ENCODE data around the gene CDK10. TPM values are rescaled to one million over a fixed set of nuclear protein-coding genes. Genes with fewer than 3 reads are reported as not detected.
A peak's percentile ranks its signal among the peaks of the same experiment; 100 is the strongest.

Gene CDK10
- total and polyA plus RNA-seq, 9 of the 15 experiments (the other 6 are each of a cell fraction or from before 2014, with no cell fraction given) = 2.0 to 85.1 (median 40.1) TPM

DNA sequence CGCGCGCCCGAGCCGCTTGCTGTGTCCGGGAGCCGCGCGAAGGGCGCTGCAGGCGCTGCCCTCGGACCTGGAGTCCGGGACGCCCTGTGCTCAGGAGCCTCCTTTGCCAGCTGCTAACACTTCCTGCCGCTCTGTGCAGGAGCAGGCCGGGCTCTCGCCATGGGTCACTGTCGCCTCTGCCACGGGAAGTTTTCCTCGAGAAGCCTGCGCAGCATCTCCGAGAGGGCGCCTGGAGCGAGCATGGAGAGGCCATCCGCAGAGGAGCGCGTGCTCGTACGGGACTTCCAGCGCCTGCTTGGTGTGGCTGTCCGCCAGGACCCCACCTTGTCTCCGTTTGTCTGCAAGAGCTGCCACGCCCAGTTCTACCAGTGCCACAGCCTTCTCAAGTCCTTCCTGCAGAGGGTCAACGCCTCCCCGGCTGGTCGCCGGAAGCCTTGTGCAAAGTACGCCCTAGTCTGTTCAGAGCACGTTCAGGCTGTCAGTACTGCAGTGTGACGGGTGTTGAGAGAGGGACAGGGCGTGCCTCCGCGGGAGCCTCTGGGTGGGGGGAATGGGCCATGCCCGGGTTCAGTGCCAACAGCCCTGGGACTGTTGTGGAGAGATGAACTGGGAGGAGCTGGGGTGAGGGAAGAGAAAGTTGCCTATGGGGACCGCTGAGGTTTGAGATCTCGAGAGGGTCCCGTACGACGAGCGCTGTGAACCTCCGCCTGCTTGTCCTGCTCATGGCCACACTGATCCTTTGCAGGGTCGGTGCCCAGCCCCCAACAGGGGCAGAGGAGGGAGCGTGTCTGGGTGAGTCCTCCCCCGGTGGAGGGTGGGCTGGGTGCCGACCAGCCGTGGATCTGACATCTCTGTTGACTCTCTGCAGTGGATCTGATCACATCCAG lies 36.1 kb downstream of the CDK10 start (continued):
- TF ChIP-seq OTX1 (CRISPR knock-in tag; IDR thresholded peaks at IDR 0.05) = no peak
- 0 out of 2 replicates have a peak, but pooled peaks have one; percentile 56 for TF ChIP-seq PTBP1 (IDR thresholded peaks at IDR 0.05; ENCODE audit: low read depth, low read length)
- no peak for TF ChIP-seq BRCA1 (IDR thresholded peaks at IDR 0.05)
- 0 out of 2 replicates have a peak, but pooled peaks have one; percentile 3 for TF ChIP-seq BRCA1 (CRISPR knock-in tag; IDR thresholded peaks at IDR 0.05)
- TF ChIP-seq, protein P1, sequence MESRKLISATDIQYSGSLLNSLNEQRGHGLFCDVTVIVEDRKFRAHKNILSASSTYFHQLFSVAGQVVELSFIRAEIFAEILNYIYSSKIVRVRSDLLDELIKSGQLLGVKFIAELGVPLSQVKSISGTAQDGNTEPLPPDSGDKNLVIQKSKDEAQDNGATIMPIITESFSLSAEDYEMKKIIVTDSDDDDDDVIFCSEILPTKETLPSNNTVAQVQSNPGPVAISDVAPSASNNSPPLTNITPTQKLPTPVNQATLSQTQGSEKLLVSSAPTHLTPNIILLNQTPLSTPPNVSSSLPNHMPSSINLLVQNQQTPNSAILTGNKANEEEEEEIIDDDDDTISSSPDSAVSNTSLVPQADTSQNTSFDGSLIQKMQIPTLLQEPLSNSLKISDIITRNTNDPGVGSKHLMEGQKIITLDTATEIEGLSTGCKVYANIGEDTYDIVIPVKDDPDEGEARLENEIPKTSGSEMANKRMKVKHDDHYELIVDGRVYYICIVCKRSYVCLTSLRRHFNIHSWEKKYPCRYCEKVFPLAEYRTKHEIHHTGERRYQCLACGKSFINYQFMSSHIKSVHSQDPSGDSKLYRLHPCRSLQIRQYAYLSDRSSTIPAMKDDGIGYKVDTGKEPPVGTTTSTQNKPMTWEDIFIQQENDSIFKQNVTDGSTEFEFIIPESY (CRISPR knock-in tag; IDR thresholded peaks at IDR 0.05) = 0 out of 2 replicates have a peak, but pooled peaks have one; percentile 3
- TF ChIP-seq MEIS2 (IDR thresholded peaks at IDR 0.05; ENCODE audit: partially characterized antibody) = peak; percentile 20
- TF ChIP-seq ZNF561 (CRISPR knock-in tag; conservative IDR thresholded peaks at IDR 0.05) = no peak
- no peak for TF ChIP-seq MEF2D (tag; conservative IDR thresholded peaks at IDR 0.05; ENCODE audit: low read depth)
- TF ChIP-seq ETV5 (CRISPR knock-in tag; IDR thresholded peaks at IDR 0.05; ENCODE audit: low read depth) = peak; percentile 55; the same call in 1 of the 2 replicates
- TF ChIP-seq FIP1L1 (IDR thresholded peaks at IDR 0.05; ENCODE audit: low read depth, low read length, poor library complexity, severe bottlenecking) = peak; percentile 83
- TF ChIP-seq, protein P2, sequence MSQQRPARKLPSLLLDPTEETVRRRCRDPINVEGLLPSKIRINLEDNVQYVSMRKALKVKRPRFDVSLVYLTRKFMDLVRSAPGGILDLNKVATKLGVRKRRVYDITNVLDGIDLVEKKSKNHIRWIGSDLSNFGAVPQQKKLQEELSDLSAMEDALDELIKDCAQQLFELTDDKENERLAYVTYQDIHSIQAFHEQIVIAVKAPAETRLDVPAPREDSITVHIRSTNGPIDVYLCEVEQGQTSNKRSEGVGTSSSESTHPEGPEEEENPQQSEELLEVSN (IDR thresholded peaks at IDR 0.05; ENCODE audit: borderline replicate concordance in 1 of 2, extremely low read depth in 1 of 2, insufficient read depth in 1 of 2, insufficient read length in 1 of 2, low read depth in 1 of 2, low read length in 1 of 2, poor library complexity in 1 of 2, severe bottlenecking in 1 of 2) = no peak
- TF ChIP-seq SIN3B (IDR thresholded peaks at IDR 0.05; ENCODE audit: low read depth) = no peak
- TF ChIP-seq RFX5 (IDR thresholded peaks at IDR 0.05; ENCODE audit: low read depth, low read length) = no peak
- no peak for TF ChIP-seq POLR2AphosphoS2 (IDR thresholded peaks at IDR 0.05; ENCODE audit: low read length)
- TF ChIP-seq, protein P3, sequence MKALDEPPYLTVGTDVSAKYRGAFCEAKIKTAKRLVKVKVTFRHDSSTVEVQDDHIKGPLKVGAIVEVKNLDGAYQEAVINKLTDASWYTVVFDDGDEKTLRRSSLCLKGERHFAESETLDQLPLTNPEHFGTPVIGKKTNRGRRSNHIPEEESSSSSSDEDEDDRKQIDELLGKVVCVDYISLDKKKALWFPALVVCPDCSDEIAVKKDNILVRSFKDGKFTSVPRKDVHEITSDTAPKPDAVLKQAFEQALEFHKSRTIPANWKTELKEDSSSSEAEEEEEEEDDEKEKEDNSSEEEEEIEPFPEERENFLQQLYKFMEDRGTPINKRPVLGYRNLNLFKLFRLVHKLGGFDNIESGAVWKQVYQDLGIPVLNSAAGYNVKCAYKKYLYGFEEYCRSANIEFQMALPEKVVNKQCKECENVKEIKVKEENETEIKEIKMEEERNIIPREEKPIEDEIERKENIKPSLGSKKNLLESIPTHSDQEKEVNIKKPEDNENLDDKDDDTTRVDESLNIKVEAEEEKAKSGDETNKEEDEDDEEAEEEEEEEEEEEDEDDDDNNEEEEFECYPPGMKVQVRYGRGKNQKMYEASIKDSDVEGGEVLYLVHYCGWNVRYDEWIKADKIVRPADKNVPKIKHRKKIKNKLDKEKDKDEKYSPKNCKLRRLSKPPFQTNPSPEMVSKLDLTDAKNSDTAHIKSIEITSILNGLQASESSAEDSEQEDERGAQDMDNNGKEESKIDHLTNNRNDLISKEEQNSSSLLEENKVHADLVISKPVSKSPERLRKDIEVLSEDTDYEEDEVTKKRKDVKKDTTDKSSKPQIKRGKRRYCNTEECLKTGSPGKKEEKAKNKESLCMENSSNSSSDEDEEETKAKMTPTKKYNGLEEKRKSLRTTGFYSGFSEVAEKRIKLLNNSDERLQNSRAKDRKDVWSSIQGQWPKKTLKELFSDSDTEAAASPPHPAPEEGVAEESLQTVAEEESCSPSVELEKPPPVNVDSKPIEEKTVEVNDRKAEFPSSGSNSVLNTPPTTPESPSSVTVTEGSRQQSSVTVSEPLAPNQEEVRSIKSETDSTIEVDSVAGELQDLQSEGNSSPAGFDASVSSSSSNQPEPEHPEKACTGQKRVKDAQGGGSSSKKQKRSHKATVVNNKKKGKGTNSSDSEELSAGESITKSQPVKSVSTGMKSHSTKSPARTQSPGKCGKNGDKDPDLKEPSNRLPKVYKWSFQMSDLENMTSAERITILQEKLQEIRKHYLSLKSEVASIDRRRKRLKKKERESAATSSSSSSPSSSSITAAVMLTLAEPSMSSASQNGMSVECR (CRISPR knock-in tag; IDR thresholded peaks at IDR 0.05) = peak; percentile 64
- TF ChIP-seq GATA2 (CRISPR knock-in tag; IDR thresholded peaks at IDR 0.05) = 0 out of 2 replicates have a peak, but pooled peaks have one; percentile 12
- no peak for TF ChIP-seq SREBF1 (IDR thresholded peaks at IDR 0.05; ENCODE audit: borderline replicate concordance, low read depth, low read length)
- peak; percentile 27 for TF ChIP-seq SNRNP70 (optimal IDR thresholded peaks at IDR 0.05; ENCODE audit: low read depth, low read length)
- no peak for TF ChIP-seq STAT5B (CRISPR knock-in tag; IDR thresholded peaks at IDR 0.05)
- no peak for TF ChIP-seq MTA1 (IDR thresholded peaks at IDR 0.05; ENCODE audit: borderline replicate concordance)
- peak; percentile 58; the same call in 1 of the 2 replicates for TF ChIP-seq POLR2A (conservative IDR thresholded peaks at IDR 0.05)
